GM19099 (cell line): ENCODE results near the gene KRTAP16-1.
"Not testable (repeated sequence)": the region's sequence is repeated elsewhere in the genome, so short reads cannot be mapped to it uniquely, and the experiment has no call there.

Experiments used
- POLR2A ChIP-seq: IDR thresholded peaks from 3 replicates; pipeline ENCODE4 v1.6.1; 2011; ENCODE audit warnings: low read depth; ENCODE audit not compliant: insufficient read length; ENCODE audit errors: extremely low read depth

KRTAP16-1 gene

DNA sequence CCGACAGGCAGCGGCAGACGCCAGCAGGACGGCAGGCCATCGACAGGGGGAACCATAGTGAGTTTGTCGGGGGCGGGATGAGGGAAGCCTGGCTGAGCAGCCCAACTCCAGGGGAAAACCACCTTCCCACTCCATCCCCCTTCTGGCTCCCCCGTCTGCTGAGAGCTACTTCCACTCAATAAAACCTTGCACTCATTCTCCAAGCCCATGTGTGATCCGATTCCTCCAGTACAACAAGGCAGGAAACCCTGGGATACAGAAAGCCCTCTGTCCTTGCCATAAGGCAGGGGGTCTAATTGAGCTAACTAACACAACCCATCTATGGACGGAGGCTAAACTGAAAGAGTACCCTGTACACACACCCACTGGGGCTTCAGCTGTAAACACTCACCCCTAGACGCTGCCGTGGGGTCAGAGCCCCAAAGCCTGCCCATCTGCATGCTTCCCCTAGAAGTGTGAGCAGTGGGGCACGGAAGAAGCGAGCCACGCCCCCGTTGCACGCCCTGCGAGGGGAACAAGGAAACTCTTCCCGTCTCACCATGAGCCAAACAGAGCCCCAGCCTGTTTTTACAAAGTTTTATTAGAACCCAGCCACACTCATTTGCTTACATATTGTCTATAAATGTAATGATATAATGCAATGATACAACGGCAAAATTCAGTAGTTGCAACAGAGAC is 10.5 kb downstream of the KRTAP16-1 start:
- TF ChIP-seq POLR2A = no peak

DNA sequence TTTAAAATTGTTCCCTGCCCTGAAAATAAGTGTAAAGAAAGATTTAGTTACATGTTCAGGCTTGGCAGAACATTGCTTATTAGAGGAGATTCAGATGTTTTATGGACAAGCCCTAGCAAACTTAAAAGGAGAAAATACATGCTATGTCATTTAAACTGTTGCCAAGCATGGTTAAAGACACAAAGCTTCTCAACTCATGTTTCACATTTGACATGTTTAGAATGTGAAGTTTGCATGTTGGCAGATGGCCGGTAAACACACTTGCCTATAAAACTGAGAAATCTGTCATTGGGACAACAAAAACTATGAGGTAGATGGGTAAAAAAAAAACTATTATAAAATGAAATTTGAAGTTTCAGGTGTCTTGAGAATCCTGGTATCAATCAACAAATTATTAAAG is 12.3 kb downstream of the KRTAP16-1 start:
- TF ChIP-seq POLR2A = no peak

DNA sequence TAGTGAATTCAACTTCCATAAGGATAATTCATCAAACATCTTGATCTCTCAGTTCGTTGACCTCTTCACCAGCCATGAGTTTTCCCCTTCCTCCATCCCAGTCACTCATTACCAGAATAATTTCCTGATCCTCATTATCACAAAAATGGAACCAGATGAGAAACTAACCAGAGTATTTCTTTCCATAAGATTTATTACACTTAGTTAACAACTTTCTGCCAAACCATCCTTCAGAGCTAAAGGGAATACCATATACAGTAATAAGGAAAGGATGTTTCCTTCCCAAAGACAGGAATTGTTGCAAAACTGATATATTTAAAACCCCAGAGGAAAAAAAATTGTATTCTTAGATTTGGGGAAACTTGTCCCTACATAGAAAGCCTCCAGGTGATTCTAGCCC is 15.1 kb downstream of the KRTAP16-1 start:
- TF ChIP-seq POLR2A = no peak

DNA sequence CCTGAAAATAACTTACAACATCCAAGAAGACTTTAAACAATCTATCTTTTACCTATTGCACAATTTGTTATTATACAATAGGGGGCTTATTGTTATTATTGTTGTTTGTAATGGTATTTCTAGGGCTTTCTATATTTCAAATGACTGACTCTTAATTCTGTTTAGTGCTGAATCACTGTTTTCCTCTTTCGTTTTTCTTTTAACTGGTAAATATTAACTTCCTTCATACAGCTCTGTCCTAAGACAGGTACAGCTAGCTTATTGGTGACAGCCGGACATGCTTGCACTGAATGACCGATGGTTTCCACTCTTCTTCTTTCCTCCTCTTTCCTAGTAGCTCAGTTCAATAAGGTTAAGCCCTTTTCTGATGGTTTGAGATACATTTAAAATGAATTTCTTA is 22.1 kb downstream of the KRTAP16-1 start:
- TF ChIP-seq POLR2A = no peak

DNA sequence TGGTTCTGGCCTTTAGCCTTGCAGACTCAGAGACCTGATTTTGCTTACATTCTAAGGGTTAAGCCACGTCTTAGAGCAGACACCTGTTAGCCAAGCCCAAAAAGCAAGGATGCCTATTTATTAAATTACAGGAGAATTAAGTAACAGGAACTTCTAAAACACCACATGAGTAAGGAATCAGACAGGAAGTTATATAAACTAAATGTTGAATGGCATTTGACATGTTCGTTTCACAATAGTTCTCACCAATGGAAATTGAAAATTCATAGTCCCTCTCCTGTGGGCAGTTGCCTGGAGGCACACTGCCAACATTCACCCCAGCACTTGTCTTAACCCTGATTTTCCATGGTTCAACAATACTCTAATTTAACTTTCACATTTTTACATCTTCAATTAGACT is 24.6 kb downstream of the KRTAP16-1 start:
- no peak for TF ChIP-seq POLR2A

DNA sequence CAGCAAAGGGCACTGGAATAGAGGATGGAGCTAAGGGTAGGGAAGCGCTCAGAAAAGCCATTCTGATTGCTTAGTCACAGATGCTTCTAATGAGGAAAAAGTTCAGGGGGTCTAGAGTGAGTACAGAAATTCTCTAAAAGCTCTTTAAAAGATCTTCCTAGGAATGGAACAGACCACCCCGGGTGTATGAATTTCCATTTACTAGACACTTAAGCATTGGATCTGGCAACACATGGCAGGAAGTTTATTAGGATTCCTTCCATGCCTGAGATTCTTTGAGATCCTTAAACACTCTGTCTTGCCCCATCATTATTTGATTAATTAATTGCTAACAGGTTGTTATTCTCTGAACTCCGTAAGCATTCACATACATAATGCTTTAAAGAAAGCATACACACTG is 25.1 kb downstream of the KRTAP16-1 start:
- TF ChIP-seq POLR2A = no peak

DNA sequence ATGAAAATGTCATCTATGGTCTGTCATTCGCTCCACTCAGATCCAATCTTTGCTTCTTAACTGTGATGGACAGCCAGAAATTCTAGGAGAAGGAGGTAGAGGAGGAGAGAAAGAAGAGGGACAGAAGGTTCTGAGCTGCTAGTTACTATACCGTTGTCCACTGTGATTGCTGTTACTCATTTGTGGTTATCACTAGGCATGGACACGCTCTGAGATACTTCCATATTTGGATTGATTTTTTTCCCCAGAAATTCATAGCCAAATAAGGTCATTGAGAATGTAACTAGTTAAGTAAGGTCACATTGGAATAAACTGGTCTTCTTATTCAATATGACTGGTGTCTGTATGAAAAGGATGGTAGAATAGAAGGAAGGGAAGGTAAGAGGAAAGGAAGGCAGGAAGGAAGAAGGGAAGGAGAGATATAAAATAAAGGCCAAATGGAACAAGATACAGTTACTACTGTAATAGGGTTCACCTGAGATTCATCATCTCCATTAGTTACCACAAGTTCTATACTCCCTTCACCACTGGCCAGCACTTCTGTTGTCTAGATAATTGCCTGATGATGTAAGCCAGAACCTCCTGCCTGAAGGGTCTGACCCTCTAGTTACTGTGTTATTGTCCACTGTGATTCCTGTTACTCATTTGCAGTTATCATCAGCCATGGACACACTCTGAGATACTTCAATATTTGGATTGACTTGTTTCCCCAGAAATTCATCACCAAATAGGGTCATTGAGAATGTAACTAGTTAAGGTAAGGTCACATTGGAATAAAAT is 30.7 kb downstream of the KRTAP16-1 start:
- no peak for TF ChIP-seq POLR2A

DNA sequence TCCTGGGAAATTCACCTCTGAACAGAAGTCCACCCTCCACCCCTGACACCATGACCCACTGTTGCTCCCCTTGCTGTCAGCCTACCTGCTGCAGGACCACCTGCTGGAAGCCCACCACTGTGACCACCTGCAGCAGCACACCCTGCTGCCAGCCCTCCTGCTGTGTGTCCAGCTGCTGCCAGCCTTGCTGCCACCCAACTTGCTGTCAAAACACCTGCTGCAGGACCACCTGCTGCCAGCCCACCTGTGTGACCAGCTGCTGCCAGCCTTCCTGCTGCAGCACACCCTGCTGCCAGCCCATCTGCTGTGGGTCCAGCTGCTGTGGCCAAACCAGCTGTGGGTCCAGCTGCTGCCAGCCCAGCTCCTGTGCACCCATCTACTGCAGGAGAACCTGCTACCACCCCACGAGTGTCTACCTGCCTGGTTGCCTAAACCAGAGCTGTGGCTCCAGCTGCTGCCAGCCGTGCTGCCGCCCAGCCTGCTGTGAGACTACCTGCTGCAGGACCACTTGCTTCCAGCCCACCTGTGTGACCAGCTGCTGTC is 33.4 kb downstream of the KRTAP16-1 start, which contains the start of gene KRTAP9-7:
Gene KRTAP9-7, plus strand, starts transcription at position 51 of the 543 bp plus-strand sequence. Its CDS starts 0 bp downstream, at position 51.
- TF ChIP-seq POLR2A = not testable (repeated sequence)

DNA sequence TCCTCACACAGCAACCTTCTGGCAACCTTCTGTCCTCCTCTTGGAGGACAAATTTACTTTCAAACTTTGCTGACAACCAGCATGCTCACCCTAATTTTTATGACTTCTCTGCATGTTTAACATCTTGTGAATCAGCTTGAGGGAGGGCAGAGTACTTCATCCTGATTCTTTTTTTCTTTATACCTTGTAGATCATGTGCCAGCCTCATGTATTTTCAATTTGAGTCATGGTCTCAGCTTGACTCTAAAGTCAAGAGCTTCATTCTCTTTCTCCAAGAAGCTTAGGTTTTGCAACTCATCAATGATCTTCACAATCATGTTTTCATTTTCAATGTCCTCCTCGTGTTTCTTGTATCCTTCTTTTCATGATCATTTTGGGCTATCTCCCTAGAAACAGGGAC is 37.3 kb downstream of the KRTAP16-1 start:
- no peak for TF ChIP-seq POLR2A

DNA sequence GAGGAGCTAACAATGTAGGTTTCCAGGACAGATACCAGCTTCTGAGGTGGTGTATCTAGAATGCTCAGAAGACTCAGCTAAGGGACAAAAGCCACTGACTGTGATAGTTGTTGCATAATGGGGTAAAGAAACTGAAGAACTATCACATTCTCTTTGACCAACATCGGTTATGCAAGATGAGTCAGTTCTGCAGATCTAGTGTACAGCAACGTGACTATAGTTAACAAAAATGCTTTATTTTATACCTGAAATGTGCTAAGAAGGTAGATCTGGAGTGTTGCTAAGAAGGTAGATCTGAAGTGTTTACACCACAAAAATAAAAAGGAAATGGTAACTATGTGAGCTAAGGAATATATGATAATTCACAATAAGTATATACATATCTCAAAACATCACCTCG is 41.4 kb downstream of the KRTAP16-1 start:
- no peak for TF ChIP-seq POLR2A

DNA sequence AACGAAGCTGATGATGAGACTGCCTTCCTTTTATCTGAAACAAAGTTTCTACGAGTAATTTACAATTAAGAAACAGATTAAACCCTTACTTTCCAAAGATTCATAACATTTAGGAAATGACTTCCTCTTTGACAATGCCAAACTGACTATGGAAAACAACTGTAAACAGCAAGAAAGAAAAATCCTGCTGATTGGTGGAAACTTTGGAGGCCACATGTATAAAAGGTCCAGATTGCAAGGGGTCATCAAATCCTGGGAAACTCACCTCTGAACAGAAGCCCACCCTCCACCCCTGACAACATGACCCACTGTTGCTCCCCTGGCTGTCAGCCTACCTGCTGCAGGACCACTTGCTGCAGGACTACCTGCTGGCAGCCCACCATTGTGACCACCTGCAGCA is 44.0 kb downstream of the KRTAP16-1 start, which contains the start of gene KRTAP9-6:
Gene KRTAP9-6, plus strand, starts transcription at position 301 of the 400 bp plus-strand sequence. Its CDS starts 0 bp downstream, at position 301.
- TF ChIP-seq POLR2A = no peak

DNA sequence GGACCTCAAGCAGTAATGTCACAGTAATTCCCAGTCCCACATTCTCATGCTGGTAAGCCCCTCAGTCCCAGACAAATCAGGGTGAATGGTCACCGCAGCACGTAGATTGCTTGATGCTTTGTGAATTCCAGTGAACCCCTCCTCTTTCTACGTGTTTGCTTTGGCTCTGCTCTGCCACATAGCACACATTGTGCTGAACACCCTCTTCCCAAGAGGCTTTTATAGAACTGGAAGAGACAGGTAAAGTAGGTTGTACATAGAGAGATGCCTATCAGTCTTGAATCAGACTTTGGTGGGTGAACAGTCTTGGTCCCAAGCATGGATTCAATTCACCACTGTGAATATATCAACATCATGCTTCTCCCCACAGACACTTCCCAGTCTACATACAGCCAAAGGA is 44.5 kb downstream of the KRTAP16-1 start:
- no peak for TF ChIP-seq POLR2A

DNA sequence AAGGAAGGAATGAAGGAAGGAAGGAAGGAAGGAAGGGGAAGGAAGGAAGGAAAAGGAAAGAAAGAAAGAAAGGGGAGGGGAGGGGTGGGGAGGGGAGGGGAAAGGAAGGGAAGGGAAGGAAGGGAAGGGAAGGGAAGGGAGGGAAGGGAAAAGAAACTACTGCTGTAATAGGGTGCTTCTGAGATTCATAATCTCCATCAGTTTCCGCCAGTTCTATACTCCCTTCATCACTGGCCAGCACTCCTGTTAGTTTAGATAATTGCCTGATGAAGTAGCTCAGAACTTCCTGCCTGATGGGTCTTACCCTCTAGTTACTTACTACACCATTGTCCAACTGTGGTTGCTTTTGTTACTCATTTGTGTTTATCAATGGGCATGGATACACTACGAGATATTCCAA is 45.9 kb downstream of the KRTAP16-1 start:
- no peak for TF ChIP-seq POLR2A

DNA sequence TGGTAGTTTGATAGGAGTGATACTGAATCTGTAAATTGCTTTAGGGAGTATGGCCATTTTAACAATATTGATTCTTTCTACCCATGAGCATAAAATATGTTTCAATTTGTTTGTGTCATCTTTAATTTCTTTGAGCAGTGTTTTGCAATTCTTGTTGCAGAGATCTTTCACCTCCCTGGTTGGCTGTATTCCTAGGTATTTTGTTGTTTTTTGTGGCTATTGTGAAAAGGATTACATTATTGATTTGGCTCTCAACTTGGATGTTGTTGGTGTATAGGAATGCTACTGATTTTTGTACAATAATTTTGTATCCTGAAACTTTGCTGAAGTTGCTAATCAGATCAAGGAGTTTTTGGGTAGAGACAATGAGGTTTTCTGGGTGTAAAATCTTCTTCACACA is 50.7 kb downstream of the KRTAP16-1 start:
- TF ChIP-seq POLR2A = no peak
